ENCODE measurements around the gene SEC14L3. TPM values are rescaled to one million over a fixed set of nuclear protein-coding genes. Genes with fewer than 3 reads are reported as not detected.

SEC14L3 gene
- total RNA-seq, 6 experiments from 2014 or later = 0.31 to 1.1 (median 0.55) TPM; not detected in 2

DNA sequence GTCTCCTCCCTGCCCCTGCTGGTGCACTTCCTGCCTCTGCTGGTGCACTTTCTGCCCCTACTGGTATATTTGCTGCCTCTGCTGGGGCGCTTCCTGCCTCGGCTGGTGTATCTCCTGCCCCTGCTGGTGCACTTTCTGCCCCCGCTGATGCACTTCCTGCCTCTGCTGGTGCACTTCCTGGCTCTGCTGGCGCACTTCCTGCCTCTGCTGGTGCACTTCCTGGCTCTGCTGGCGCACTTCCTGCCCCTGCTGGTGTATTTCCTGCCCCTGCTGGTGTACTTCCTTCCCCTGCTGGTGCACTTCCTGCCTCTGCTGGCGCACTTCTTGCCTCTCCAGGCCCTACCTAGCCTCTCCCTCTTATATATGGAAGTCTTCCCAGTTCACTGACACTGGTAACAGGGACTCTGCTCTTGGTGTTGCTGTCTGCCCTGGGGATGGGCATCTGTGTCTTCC, 36.1 kb downstream of the SEC14L3 start:
- intact Hi-C loops (cut with DNase I) = no loop called here
- peaks cover 0 to 14% (median 7%) of the 10 kb centered on the region in 4 donors for H3K4me1 ChIP-seq
- DNase-seq (peak in 2 of 3 donors; percentile 44 to 69), ATAC-seq (peak; percentile 13 to 24 (median 16))
- TF ChIP-seq POLR2A (IDR thresholded peaks at IDR 0.05) = no peak
- TF ChIP-seq, protein P1, sequence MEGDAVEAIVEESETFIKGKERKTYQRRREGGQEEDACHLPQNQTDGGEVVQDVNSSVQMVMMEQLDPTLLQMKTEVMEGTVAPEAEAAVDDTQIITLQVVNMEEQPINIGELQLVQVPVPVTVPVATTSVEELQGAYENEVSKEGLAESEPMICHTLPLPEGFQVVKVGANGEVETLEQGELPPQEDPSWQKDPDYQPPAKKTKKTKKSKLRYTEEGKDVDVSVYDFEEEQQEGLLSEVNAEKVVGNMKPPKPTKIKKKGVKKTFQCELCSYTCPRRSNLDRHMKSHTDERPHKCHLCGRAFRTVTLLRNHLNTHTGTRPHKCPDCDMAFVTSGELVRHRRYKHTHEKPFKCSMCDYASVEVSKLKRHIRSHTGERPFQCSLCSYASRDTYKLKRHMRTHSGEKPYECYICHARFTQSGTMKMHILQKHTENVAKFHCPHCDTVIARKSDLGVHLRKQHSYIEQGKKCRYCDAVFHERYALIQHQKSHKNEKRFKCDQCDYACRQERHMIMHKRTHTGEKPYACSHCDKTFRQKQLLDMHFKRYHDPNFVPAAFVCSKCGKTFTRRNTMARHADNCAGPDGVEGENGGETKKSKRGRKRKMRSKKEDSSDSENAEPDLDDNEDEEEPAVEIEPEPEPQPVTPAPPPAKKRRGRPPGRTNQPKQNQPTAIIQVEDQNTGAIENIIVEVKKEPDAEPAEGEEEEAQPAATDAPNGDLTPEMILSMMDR (IDR thresholded peaks at IDR 0.05) = no peak
- H3K9me3 ChIP-seq = no peaks in the 10 kb centered on the region
- no peak overlapping the region for H3K4me3 ChIP-seq
- H3K27ac ChIP-seq = peak overlapping the region in 1 of 3 donors; percentile 29
- H3K36me3 ChIP-seq = no peaks in the 10 kb centered on the region
- no peaks in the 10 kb centered on the region for H3K27me3 ChIP-seq
- WGBS (ENCODE audit: insufficient coverage, low coverage, low lambda C conversion rate, missing lambda C conversion rate) = 57% methylated on average over 2 of the region's 6 CpGs

DNA sequence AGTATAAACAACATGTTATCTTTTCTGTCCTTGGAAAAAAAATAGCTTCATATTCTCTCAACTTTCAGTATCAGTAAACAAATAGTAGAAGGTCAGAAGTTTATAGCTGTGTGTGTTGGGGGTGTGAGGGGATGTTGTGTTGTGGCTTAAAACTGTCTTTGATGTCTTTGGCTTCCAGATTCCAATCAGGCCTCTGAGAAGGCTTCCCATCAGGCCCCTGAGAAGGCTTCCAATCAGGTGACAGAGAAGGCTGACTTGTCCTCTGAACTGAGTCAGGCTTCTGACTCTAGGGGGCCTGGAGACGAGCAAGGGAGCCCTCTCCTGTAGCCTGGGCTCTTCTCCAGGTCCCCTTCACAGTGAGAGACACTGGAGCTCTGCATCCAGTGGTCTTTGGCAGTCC, 37.0 kb downstream of the SEC14L3 start:
- Histone ChIP-seq H3K27ac (peak overlapping the region in 1 of 3 donors; percentile 29), H3K27me3 (no peaks in the 10 kb centered on the region), H3K36me3 (no peaks in the 10 kb centered on the region), H3K4me1 (peaks cover 0 to 14% (median 7%) of the 10 kb centered on the region in 4 donors), H3K9me3 (no peaks in the 10 kb centered on the region), H3K4me3 (no peak overlapping the region)
- intact Hi-C loops (cut with DNase I) = no loop called here
- no peak for TF ChIP-seq POLR2A (IDR thresholded peaks at IDR 0.05)
- TF ChIP-seq, protein P1 (IDR thresholded peaks at IDR 0.05) = no peak
- DNase-seq = no peak
- WGBS (ENCODE audit: insufficient coverage, low coverage, low lambda C conversion rate, missing lambda C conversion rate) = no CpG with 5 or more reads among the region's 1 CpG
- no peak for ATAC-seq

DNA sequence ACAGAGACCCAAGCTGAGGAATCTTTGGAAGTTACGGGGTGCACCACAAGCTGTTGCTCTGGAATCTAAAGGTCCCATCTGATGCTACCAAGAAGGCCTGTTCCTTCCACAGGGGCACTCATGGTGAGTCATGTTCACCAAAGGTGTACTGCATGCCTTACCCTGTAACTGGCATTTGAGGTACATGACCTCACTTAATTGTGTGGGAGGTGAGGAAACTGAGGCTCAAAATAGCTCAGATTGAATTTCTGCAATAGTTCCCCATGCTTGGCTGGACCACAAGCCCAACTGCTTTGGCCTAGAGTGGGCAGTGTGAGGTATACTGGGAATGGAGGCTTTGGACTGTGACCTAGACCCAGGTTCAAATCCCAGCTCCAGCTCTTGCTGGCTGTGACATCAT, 38.0 kb downstream of the SEC14L3 start:
- no peak for TF ChIP-seq POLR2A (IDR thresholded peaks at IDR 0.05)
- TF ChIP-seq, protein P1 (IDR thresholded peaks at IDR 0.05) = no peak
- Histone ChIP-seq H3K36me3 (no peaks in the 10 kb centered on the region), H3K4me3 (no peak overlapping the region), H3K27ac (no peak overlapping the region), H3K27me3 (no peaks in the 10 kb centered on the region), H3K4me1 (peaks cover 0 to 14% (median 7%) of the 10 kb centered on the region in 4 donors), H3K9me3 (no peaks in the 10 kb centered on the region)
- peak in 1 of 3 donors; percentile 24 for DNase-seq
- no CpG with 5 or more reads among the region's 1 CpG for WGBS (ENCODE audit: insufficient coverage, low coverage, low lambda C conversion rate, missing lambda C conversion rate)
- no peak for ATAC-seq
- intact Hi-C loops (cut with DNase I) = no loop called here

DNA sequence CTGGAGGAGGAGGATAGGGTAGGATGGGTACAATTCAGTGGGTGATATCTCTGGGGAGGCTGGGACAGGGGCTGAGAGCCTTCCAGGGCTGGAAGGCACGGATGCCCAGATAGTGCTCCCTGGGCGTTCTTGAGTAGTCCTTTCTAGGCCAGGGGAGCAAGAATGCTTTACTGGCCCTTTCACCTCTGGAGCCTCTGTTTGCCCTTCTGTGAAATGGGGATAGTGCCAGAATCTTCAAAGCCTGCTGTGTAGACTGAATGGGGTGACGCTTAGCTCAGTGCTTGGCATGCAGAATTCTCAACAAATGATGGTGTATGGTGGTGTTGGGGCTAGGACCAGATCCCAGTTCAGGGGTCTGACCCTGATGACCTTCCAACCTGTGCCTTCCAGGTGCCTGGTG, 38.6 kb downstream of the SEC14L3 start:
- Histone ChIP-seq H3K9me3 (no peaks in the 10 kb centered on the region), H3K27ac (no peak overlapping the region), H3K27me3 (no peaks in the 10 kb centered on the region), H3K4me3 (no peak overlapping the region), H3K36me3 (no peaks in the 10 kb centered on the region), H3K4me1 (peaks cover 0 to 14% (median 7%) of the 10 kb centered on the region in 4 donors)
- DNase-seq = no peak
- intact Hi-C loops (cut with DNase I) = no loop called here
- no peak for ATAC-seq
- TF ChIP-seq, protein P1 (IDR thresholded peaks at IDR 0.05) = no peak
- no peak for TF ChIP-seq POLR2A (IDR thresholded peaks at IDR 0.05)
- 100% methylated on average over 1 of the region's 3 CpGs for WGBS (ENCODE audit: insufficient coverage, low coverage, low lambda C conversion rate, missing lambda C conversion rate)

Data from right lobe of liver (tissue), 6 donors.